GM23248 (cell line): ENCODE results near the gene ZNF562. TPM values are rescaled to one million over a fixed set of nuclear protein-coding genes. Genes with fewer than 3 reads are reported as not detected.
A peak's percentile ranks its signal among the peaks of the same experiment; 100 is the strongest.

Source experiments
- DNase-seq: peaks from one replicate; pipeline ENCODE4 v3.0.0-alpha.2; 2015
- H2AFZ ChIP-seq: fragments of 200-600 bp; sonication (generic); 2 replicates; pipeline ENCODE4 v1.6.1; 2016; ENCODE audit warnings: antibody characterized with exemption
- H3F3A ChIP-seq: fragments of 200-600 bp; sonication (generic); 2 replicates; pipeline ENCODE4 v1.6.1; 2016; ENCODE audit warnings: mild to moderate bottlenecking, antibody characterized with exemption, mixed run types; ENCODE audit not compliant: insufficient read depth
- H3K27ac ChIP-seq: fragments of 200-600 bp; sonication (generic); 2 replicates; pipeline ENCODE4 v1.5.1; 2016; ENCODE audit warnings: mild to moderate bottlenecking
- H3K27me3 ChIP-seq: fragments of 200-600 bp; sonication (generic); replicated peaks from 2 replicates; pipeline ENCODE4 v1.6.1; 2016; ENCODE audit warnings: mild to moderate bottlenecking; ENCODE audit not compliant: insufficient read depth
- H3K36me3 ChIP-seq: fragments of 200-600 bp; sonication (generic); 2 replicates; pipeline ENCODE4 v1.6.1; 2016; ENCODE audit warnings: low read depth, mild to moderate bottlenecking
- H3K4me1 ChIP-seq: fragments of 200-600 bp; sonication (generic); 2 replicates; pipeline ENCODE4 v1.6.1; 2016; ENCODE audit warnings: mild to moderate bottlenecking; ENCODE audit not compliant: insufficient read depth
- H3K4me2 ChIP-seq: fragments of 200-600 bp; sonication (generic); one replicate; pipeline ENCODE4 v1.6.1; 2016; ENCODE audit warnings: mild to moderate bottlenecking; ENCODE audit not compliant: unreplicated experiment
- H3K4me3 ChIP-seq: fragments of 200-600 bp; sonication (generic); 2 replicates; pipeline ENCODE4 v1.5.1; 2016; ENCODE audit warnings: mild to moderate bottlenecking
- H3K79me2 ChIP-seq: fragments of 200-600 bp; sonication (generic); 2 replicates; pipeline ENCODE4 v1.6.1; 2016; ENCODE audit warnings: mild to moderate bottlenecking; ENCODE audit not compliant: insufficient read depth
- H3K9ac ChIP-seq: fragments of 200-600 bp; sonication (generic); 2 replicates; pipeline ENCODE4 v1.6.1; 2016; ENCODE audit warnings: mild to moderate bottlenecking
- H3K9me2 ChIP-seq: fragments of 200-600 bp; sonication (generic); 2 replicates; pipeline ENCODE4 v1.6.1; 2016; ENCODE audit warnings: mixed run types, mild to moderate bottlenecking, moderate library complexity; ENCODE audit not compliant: insufficient read depth
- H3K9me3 ChIP-seq: fragments of 200-600 bp; sonication (generic); one replicate; pipeline ENCODE4 v1.6.1; 2017; ENCODE audit warnings: low read depth
- H4K20me1 ChIP-seq: fragments of 200-600 bp; sonication (generic); 2 replicates; pipeline ENCODE4 v1.6.0; 2016; ENCODE audit not compliant: insufficient read depth
- EZH2 ChIP-seq: fragments of 200-600 bp; sonication (generic); IDR thresholded peaks from 2 replicates; pipeline ENCODE4 v1.6.1; 2018; ENCODE audit warnings: antibody characterized with exemption, mild to moderate bottlenecking; ENCODE audit not compliant: insufficient read depth, poor library complexity, severe bottlenecking
- EZH2phosphoT487 ChIP-seq: fragments of 200-600 bp; sonication (generic); IDR thresholded peaks from 2 replicates; pipeline ENCODE4 v1.6.1; 2018; ENCODE audit warnings: antibody characterized with exemption, moderate library complexity, mild to moderate bottlenecking, low read depth; ENCODE audit not compliant: insufficient read depth
- WGBS, 2 experiments: methylation state at CpG; one replicate each; pipeline ENCODE4 v1.1.6; 2015 to 2017; ENCODE audit warnings: low lambda C conversion rate in 2 of 2, low coverage in 1 of 2; ENCODE audit errors: missing lambda C conversion rate in 2 of 2; 5-methylcytosine and 5-hydroxymethylcytosine counted together
- in situ Hi-C: fragments of 300-500 bp; cut with MboI; formaldehyde crosslinking; loops from 2 replicates; pipeline ENCODE4 v1.15.0; 2020
- polyA plus RNA-seq: library from polyadenylated mRNA; unstranded; fragments of >200 nt; fragmentation: Nextera tagmentation; extraction: Ambion mirVana; gene quantifications from 2 replicates; pipeline ENCODE4 v1.2.1, GENCODE V29; 2016
- total RNA-seq: library from RNA; depleted of rRNA; stranded (reverse); fragments of >200 nt; shearing (Covaris generic); gene quantifications from 2 replicates; pipeline ENCODE4 v1.2.3, GENCODE V29; 2014; rRNA removed

ZNF562 gene
- total RNA-seq (17.5 and 21.9 TPM in 2 replicates), polyA plus RNA-seq (7.2 and 8.0 TPM in 2 replicates)

GRCh38 chr19:9674663-9675357 is at the start of gene ZNF562:
TSS of gene ZNF562 (minus strand) at chr19:9675100. CDS start at chr19:9660744, 14,356 bp downstream.
- 1 to 3% methylated on average over 42 of the region's 42 CpGs for WGBS, 2 experiments
- Histone ChIP-seq H3K9me3 (peaks cover 7% of the 10 kb centered on the region), H3K4me2 (peak within 1 kb of the TSS; percentile 70), H3K79me2 (peaks cover 46% of the 10 kb centered on the region), H3K4me3 (peak within 1 kb of the TSS; percentile 94), H3K36me3 (peaks cover 24% of the 10 kb centered on the region), H3K9me2 (no peaks in the 10 kb centered on the region), H2AFZ (peak within 1 kb of the TSS; percentile 93), H3F3A (peaks cover 10% of the 10 kb centered on the region), H3K9ac (peak within 1 kb of the TSS; percentile 87), H3K4me1 (no peaks in the 10 kb centered on the region), H4K20me1 (no peaks in the 10 kb centered on the region), H3K27me3 (no peaks in the 10 kb centered on the region), H3K27ac (peak within 1 kb of the TSS; percentile 86)
- DNase-seq: peak; percentile 93
- in situ Hi-C loops: no loop called here
- TF ChIP-seq EZH2 (no peak), EZH2phosphoT487 (no peak)

- TF ChIP-seq EZH2phosphoT487: no peak
- no peak for TF ChIP-seq EZH2
- in situ Hi-C loops: no loop called here
- H4K20me1 ChIP-seq: no peaks in the 10 kb centered on the region
- H3K79me2 ChIP-seq: no peaks in the 10 kb centered on the region
- no peak overlapping the region for H2AFZ ChIP-seq
- no peak for DNase-seq
- no peak overlapping the region for H3K4me3 ChIP-seq
- 35 to 39% methylated on average over 4 of the region's 4 CpGs for WGBS, 2 experiments
- H3K9ac ChIP-seq: no peak overlapping the region
- no peak overlapping the region for H3K27ac ChIP-seq
- H3F3A ChIP-seq: no peaks in the 10 kb centered on the region
- no peaks in the 10 kb centered on the region for H3K9me3 ChIP-seq
- no peak overlapping the region for H3K4me2 ChIP-seq
- H3K9me2 ChIP-seq: no peaks in the 10 kb centered on the region
- no peaks in the 10 kb centered on the region for H3K27me3 ChIP-seq
- H3K36me3 ChIP-seq: no peaks in the 10 kb centered on the region
- H3K4me1 ChIP-seq: no peaks in the 10 kb centered on the region
These were observed 49.3 kb upstream of the ZNF562 start for GRCh38 chr19:9724157-9724556.

GRCh38 chr19:9721861-9722260 is 47.0 kb upstream of the ZNF562 start:
- in situ Hi-C loops: no loop called here
- WGBS, 2 experiments: 25 to 34% methylated on average over 6 of the region's 6 CpGs
- H3K9ac ChIP-seq: no peak overlapping the region

GRCh38 chr19:9720541-9720940 is 45.6 kb upstream of the ZNF562 start:
- no peaks in the 10 kb centered on the region for H4K20me1 ChIP-seq
- no peak overlapping the region for H3K4me2 ChIP-seq
- no peaks in the 10 kb centered on the region for H3K79me2 ChIP-seq
- 13 to 23% methylated on average over 4 of the region's 4 CpGs for WGBS, 2 experiments
- no peaks in the 10 kb centered on the region for H3K9me2 ChIP-seq
- no peaks in the 10 kb centered on the region for H3K9me3 ChIP-seq
- TF ChIP-seq EZH2: no peak
- no peak for TF ChIP-seq EZH2phosphoT487
- H3K4me1 ChIP-seq: no peaks in the 10 kb centered on the region
- H3K4me3 ChIP-seq: no peak overlapping the region
- H3K27ac ChIP-seq: no peak overlapping the region
- H3K9ac ChIP-seq: no peak overlapping the region
- H3K36me3 ChIP-seq: no peaks in the 10 kb centered on the region
- no peak for DNase-seq
- in situ Hi-C loops: no loop called here
- no peaks in the 10 kb centered on the region for H3K27me3 ChIP-seq
- H3F3A ChIP-seq: no peaks in the 10 kb centered on the region
- H2AFZ ChIP-seq: no peak overlapping the region

More at GRCh38 chr19:9721861-9722260, 47.0 kb upstream of the ZNF562 start:
- H3K27me3 ChIP-seq: no peaks in the 10 kb centered on the region
- H3K4me1 ChIP-seq: no peaks in the 10 kb centered on the region
- no peaks in the 10 kb centered on the region for H3K79me2 ChIP-seq
- H3K4me3 ChIP-seq: no peak overlapping the region
- no peak for DNase-seq
- H3K36me3 ChIP-seq: no peaks in the 10 kb centered on the region
- no peak overlapping the region for H3K27ac ChIP-seq
- no peak overlapping the region for H2AFZ ChIP-seq
- no peaks in the 10 kb centered on the region for H3K9me2 ChIP-seq
- H3K9me3 ChIP-seq: no peaks in the 10 kb centered on the region
- no peaks in the 10 kb centered on the region for H3F3A ChIP-seq
- no peak overlapping the region for H3K4me2 ChIP-seq
- H4K20me1 ChIP-seq: no peaks in the 10 kb centered on the region
- no peak for TF ChIP-seq EZH2phosphoT487
- TF ChIP-seq EZH2: no peak
